Measurements from ENCODE around the gene REPS2. TPM values are rescaled to one million over a fixed set of nuclear protein-coding genes. Genes with fewer than 3 reads are reported as not detected.

The REPS2 gene
- total and polyA plus RNA-seq, 2 donors from 2014 or later, result 19.6 to 36.3 TPM

DNA sequence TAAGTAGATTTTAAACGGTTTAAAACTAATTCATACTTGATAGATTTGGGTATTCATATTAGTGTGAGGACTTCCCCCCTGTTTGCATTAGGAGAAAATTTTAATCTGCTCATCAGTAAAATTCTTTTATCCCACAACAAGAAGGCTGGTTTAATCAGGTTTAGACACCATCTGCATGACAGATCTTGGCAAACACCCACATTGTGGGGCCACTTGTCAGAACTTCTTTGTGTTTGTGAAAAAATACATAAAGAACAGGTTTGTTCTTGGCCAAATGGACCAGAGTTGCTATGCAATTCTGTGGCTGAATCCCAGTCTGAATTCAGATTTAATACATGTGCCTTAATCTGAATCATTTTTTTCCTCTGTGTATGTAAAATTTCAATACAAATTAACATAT is 121.1 kb downstream of the REPS2 start:
- FAIRE-seq (no peak), DNase-seq (no peak)
- intact Hi-C loops (cut with DNase I), result no loop called here
- peaks cover 15% of the 10 kb centered on the region for H3K27me3 ChIP-seq (ENCODE audit: control insufficient read depth, insufficient read depth, low read length)
- H3K36me3 ChIP-seq (ENCODE audit: control insufficient read depth in 2 of 3, insufficient read depth in 3 of 3, low read length in 3 of 3), result peaks cover 0 to 7% (median 0%) of the 10 kb centered on the region in 3 donors
- no peak overlapping the region for H3K27ac ChIP-seq (ENCODE audit: low read depth in 2 of 2, low read length in 2 of 2)
- TF ChIP-seq, protein P1, sequence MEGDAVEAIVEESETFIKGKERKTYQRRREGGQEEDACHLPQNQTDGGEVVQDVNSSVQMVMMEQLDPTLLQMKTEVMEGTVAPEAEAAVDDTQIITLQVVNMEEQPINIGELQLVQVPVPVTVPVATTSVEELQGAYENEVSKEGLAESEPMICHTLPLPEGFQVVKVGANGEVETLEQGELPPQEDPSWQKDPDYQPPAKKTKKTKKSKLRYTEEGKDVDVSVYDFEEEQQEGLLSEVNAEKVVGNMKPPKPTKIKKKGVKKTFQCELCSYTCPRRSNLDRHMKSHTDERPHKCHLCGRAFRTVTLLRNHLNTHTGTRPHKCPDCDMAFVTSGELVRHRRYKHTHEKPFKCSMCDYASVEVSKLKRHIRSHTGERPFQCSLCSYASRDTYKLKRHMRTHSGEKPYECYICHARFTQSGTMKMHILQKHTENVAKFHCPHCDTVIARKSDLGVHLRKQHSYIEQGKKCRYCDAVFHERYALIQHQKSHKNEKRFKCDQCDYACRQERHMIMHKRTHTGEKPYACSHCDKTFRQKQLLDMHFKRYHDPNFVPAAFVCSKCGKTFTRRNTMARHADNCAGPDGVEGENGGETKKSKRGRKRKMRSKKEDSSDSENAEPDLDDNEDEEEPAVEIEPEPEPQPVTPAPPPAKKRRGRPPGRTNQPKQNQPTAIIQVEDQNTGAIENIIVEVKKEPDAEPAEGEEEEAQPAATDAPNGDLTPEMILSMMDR (IDR thresholded peaks at IDR 0.05; ENCODE audit: borderline replicate concordance, extremely low read depth, insufficient read depth), result no peak
- no peak overlapping the region for H3K9ac ChIP-seq (ENCODE audit: low read length in 3 of 3)
- H3K9me3 ChIP-seq (ENCODE audit: control insufficient read depth in 2 of 3, insufficient read depth in 1 of 3, low read length in 3 of 3), result no peaks in the 10 kb centered on the region
- no peak overlapping the region for H3K4me3 ChIP-seq (ENCODE audit: low read length in 3 of 3)
- no peaks in the 10 kb centered on the region for H3K4me1 ChIP-seq (ENCODE audit: control insufficient read depth in 2 of 3, insufficient read depth in 2 of 3, low read depth in 1 of 3, low read length in 3 of 3)

DNA sequence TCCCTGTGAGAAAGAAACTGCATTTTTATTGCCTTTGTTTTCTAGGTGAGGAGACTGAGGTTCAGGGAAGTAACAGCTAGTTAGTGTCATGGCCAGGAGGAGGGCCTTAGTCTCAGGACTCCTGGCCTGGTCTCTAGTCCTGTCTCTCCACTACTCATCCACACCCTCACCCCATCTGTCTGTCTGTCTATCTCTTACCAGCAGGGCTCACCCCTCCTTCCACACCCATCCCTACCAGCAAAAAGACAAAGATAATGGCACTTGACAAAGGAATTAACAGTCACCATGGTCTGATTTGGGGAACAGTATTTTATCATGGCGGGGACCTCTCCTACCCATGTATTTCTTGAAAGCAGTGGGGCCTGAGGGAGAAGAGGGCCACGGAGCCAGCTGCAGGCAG is 125.8 kb downstream of the REPS2 start:
- Histone ChIP-seq H3K27ac (ENCODE audit: low read depth in 2 of 2, low read length in 2 of 2) (no peak overlapping the region), H3K4me1 (ENCODE audit: control insufficient read depth in 2 of 3, insufficient read depth in 2 of 3, low read depth in 1 of 3, low read length in 3 of 3) (no peaks in the 10 kb centered on the region), H3K36me3 (ENCODE audit: control insufficient read depth in 2 of 3, insufficient read depth in 3 of 3, low read length in 3 of 3) (peaks cover 0 to 7% (median 0%) of the 10 kb centered on the region in 3 donors), H3K9me3 (ENCODE audit: control insufficient read depth in 2 of 3, insufficient read depth in 1 of 3, low read length in 3 of 3) (no peaks in the 10 kb centered on the region), H3K4me3 (ENCODE audit: low read length in 3 of 3) (no peak overlapping the region), H3K9ac (ENCODE audit: low read length in 3 of 3) (no peak overlapping the region), H3K27me3 (ENCODE audit: control insufficient read depth, insufficient read depth, low read length) (peaks cover 11% of the 10 kb centered on the region)
- TF ChIP-seq, protein P1 (IDR thresholded peaks at IDR 0.05; ENCODE audit: borderline replicate concordance, extremely low read depth, insufficient read depth), result no peak
- DNase-seq (no peak), FAIRE-seq (no peak)
- intact Hi-C loops (cut with DNase I), result no loop called here

DNA sequence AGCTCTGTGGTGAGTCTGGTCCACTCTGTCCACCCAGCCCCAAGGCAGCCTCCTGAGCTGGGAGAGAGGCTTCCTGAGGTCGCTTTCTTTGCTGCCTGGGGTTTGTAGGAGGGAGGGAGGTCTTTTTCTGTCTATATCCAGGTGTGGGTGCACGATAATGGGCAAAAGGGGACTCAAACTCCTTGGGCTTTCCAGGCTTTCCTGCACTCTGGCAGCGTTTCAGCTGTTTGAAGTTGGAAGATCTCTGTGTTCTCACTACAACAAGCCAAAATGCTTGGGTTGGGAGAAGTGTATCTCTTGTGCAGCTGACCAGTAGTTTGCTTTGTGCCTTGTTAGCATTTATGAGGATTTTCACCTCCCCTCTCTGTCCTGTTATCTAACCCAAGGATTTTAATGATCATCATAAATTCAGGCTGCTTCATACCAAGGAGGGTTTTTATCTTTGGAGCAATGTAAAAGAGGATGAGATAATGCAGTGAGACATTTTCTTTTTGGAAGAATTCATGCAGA is 126.3 kb downstream of the REPS2 start:
- Histone ChIP-seq H3K9me3 (ENCODE audit: control insufficient read depth in 2 of 3, insufficient read depth in 1 of 3, low read length in 3 of 3) (no peaks in the 10 kb centered on the region), H3K27ac (ENCODE audit: low read depth in 2 of 2, low read length in 2 of 2) (no peak overlapping the region), H3K4me1 (ENCODE audit: control insufficient read depth in 2 of 3, insufficient read depth in 2 of 3, low read depth in 1 of 3, low read length in 3 of 3) (peaks cover 0 to 2% (median 0%) of the 10 kb centered on the region in 3 donors), H3K36me3 (ENCODE audit: control insufficient read depth in 2 of 3, insufficient read depth in 3 of 3, low read length in 3 of 3) (peaks cover 0 to 7% (median 0%) of the 10 kb centered on the region in 3 donors), H3K9ac (ENCODE audit: low read length in 3 of 3) (no peak overlapping the region), H3K4me3 (ENCODE audit: low read length in 3 of 3) (no peak overlapping the region), H3K27me3 (ENCODE audit: control insufficient read depth, insufficient read depth, low read length) (peaks cover 11% of the 10 kb centered on the region)
- FAIRE-seq (no peak), DNase-seq (no peak)
- intact Hi-C loops (cut with DNase I), result no loop called here
- TF ChIP-seq, protein P1 (IDR thresholded peaks at IDR 0.05; ENCODE audit: borderline replicate concordance, extremely low read depth, insufficient read depth), result no peak

DNA sequence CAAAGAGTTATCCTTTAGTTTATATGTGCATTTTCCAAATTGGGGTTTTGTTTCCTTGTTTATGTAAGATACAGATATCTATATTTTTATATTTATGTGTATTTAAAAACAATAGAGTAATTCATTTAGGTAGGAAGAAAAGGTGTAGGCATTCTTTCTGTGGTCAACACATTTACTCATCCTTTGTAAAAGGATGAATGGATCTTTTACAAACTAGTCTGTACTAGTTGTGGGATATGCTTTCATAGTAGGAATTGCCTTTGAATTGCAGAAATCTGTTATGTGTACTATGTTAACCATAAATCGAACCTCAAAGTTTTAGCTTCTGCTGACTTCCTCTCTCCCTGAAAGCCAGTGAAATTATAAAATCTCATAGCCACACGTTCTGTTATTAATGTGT is 128.5 kb downstream of the REPS2 start:
- intact Hi-C loops (cut with DNase I), result no loop called here
- no peak overlapping the region for H3K27ac ChIP-seq (ENCODE audit: low read depth in 2 of 2, low read length in 2 of 2)
- H3K4me1 ChIP-seq (ENCODE audit: control insufficient read depth in 2 of 3, insufficient read depth in 2 of 3, low read depth in 1 of 3, low read length in 3 of 3), result peaks cover 0 to 4% (median 0%) of the 10 kb centered on the region in 3 donors
- H3K4me3 ChIP-seq (ENCODE audit: low read length in 3 of 3), result no peak overlapping the region
- peak; percentile 70 for FAIRE-seq
- H3K36me3 ChIP-seq (ENCODE audit: control insufficient read depth in 2 of 3, insufficient read depth in 3 of 3, low read length in 3 of 3), result no peaks in the 10 kb centered on the region
- TF ChIP-seq, protein P1 (IDR thresholded peaks at IDR 0.05; ENCODE audit: borderline replicate concordance, extremely low read depth, insufficient read depth), result no peak
- H3K9ac ChIP-seq (ENCODE audit: low read length in 3 of 3), result no peak overlapping the region
- no peaks in the 10 kb centered on the region for H3K9me3 ChIP-seq (ENCODE audit: control insufficient read depth in 2 of 3, insufficient read depth in 1 of 3, low read length in 3 of 3)
- H3K27me3 ChIP-seq (ENCODE audit: control insufficient read depth, insufficient read depth, low read length), result peaks cover 6% of the 10 kb centered on the region
- no peak for DNase-seq
